Omental fat pad (tissue), 4 donors: ENCODE data around the gene ACTR6. TPM values are rescaled to one million over a fixed set of nuclear protein-coding genes. Genes with fewer than 3 reads are reported as not detected.
"Not testable (repeated sequence)": the region's sequence is repeated elsewhere in the genome, so short reads cannot be mapped to it uniquely, and the experiment has no call there.

Experiments used
- ATAC-seq: fragments of 150-250 bp; one replicate; pipeline ENCODE4 v1.9.1; 2016; ENCODE audit warnings: mild to moderate bottlenecking, moderate library complexity; ENCODE audit not compliant: low FRiP score
- DNase-seq: peaks from one replicate; pipeline ENCODE4 v3.0.0-alpha.2; 2019; ENCODE audit warnings: low spot score
- total RNA-seq, 4 donors: library from RNA; depleted of rRNA; stranded (reverse); fragments of >200 nt; gene quantifications; one replicate each; pipeline ENCODE4 v1.1.0, GENCODE V29; 2016
- TF ChIP-seq, protein P1 (sequence below), 3 donors: fragments of 450-650 bp; IDR thresholded peaks; one replicate each; pipeline ENCODE4 v1.5.1; 2016 to 2017; ENCODE audit warnings: antibody characterized with exemption in 3 of 3, mild to moderate bottlenecking in 3 of 3, moderate library complexity in 2 of 3

The ACTR6 gene
- total RNA-seq, 4 donors from 2014 or later = 9.5 to 14.3 (median 11.6) TPM

GRCh38 chr12:100168562-100168961 lies 32.1 kb upstream of the ACTR6 start:
- TF ChIP-seq, protein P1, sequence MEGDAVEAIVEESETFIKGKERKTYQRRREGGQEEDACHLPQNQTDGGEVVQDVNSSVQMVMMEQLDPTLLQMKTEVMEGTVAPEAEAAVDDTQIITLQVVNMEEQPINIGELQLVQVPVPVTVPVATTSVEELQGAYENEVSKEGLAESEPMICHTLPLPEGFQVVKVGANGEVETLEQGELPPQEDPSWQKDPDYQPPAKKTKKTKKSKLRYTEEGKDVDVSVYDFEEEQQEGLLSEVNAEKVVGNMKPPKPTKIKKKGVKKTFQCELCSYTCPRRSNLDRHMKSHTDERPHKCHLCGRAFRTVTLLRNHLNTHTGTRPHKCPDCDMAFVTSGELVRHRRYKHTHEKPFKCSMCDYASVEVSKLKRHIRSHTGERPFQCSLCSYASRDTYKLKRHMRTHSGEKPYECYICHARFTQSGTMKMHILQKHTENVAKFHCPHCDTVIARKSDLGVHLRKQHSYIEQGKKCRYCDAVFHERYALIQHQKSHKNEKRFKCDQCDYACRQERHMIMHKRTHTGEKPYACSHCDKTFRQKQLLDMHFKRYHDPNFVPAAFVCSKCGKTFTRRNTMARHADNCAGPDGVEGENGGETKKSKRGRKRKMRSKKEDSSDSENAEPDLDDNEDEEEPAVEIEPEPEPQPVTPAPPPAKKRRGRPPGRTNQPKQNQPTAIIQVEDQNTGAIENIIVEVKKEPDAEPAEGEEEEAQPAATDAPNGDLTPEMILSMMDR (IDR thresholded peaks at IDR 0.05) = no peak
- DNase-seq = no peak
- ATAC-seq = no peak

GRCh38 chr12:100169345-100169744 lies 31.3 kb upstream of the ACTR6 start:
- no peak for DNase-seq
- TF ChIP-seq, protein P1 (IDR thresholded peaks at IDR 0.05) = no peak
- no peak for ATAC-seq

DNA sequence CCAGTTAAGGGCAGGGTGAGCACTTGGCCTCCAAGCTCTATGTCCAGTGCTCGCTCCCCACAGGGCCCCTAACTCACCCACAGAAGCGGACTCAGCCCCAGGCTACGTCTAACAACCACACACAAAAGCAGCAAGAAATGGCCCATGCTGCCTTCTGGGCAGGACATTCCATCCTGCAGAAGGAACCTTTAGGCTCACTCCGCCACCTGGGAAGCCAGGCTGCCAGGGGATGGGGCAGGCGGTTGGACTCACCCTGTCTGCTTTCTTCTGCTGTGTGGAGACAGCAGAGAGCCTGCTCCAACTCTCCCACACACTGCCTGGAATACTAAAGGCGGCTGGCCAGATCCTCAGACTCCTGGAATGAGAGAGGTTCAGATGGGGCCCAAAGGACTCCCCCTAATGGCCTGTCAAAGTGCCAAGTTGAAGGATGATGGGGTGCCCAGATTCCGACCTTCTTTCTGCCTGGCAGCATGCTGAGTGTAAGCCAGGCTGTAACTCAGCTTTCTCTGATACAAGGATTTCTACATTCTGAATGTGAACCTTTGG lies 30.2 kb upstream of the ACTR6 start:
- DNase-seq = no peak
- TF ChIP-seq, protein P1 (IDR thresholded peaks at IDR 0.05) = no peak
- peak; percentile 94 for ATAC-seq

GRCh38 chr12:100171248-100171647 lies 29.4 kb upstream of the ACTR6 start:
- TF ChIP-seq, protein P1 (IDR thresholded peaks at IDR 0.05) = no peak
- ATAC-seq = no peak

GRCh38 chr12:100173111-100173510 lies 27.5 kb upstream of the ACTR6 start:
- DNase-seq (no peak), ATAC-seq (no peak)
- TF ChIP-seq, protein P1 (IDR thresholded peaks at IDR 0.05) = no peak

More at GRCh38 chr12:100171248-100171647, 29.4 kb upstream of the ACTR6 start:
- DNase-seq = no peak

- no peak for ATAC-seq
- no peak for DNase-seq
- TF ChIP-seq, protein P1 (IDR thresholded peaks at IDR 0.05) = no peak
These were observed 26.1 kb upstream of the ACTR6 start for GRCh38 chr12:100174495-100174894.

GRCh38 chr12:100176493-100176892 lies 24.1 kb upstream of the ACTR6 start:
- not testable (repeated sequence) for ATAC-seq, DNase-seq
